ENCODE results near the gene INSIG1.

The INSIG1 gene

GRCh38 chr7:155286686-155287085, 11.0 kb upstream of the INSIG1 start:
- Histone ChIP-seq H3K36me3 (ENCODE audit: insufficient read depth) (no peaks in the 10 kb centered on the region), H3K9ac (no peak overlapping the region), H4K20me1 (ENCODE audit: insufficient read depth) (no peaks in the 10 kb centered on the region), H3K79me2 (ENCODE audit: insufficient read depth, low read depth) (no peaks in the 10 kb centered on the region), H3K27me3 (ENCODE audit: insufficient read depth, low read depth) (no peaks in the 10 kb centered on the region), H3K4me1 (ENCODE audit: low read depth, poor library complexity, severe bottlenecking) (peaks cover 35% of the 10 kb centered on the region), H3K4me3 (IDR thresholded peaks at IDR 0.05; ENCODE audit: insufficient read depth, low read depth, low read length) (no peak overlapping the region), H3K27ac (no peak overlapping the region), H3K4me2 (no peak overlapping the region), H2AFZ (ENCODE audit: low read depth) (no peak overlapping the region)
- TF ChIP-seq CTCF (conservative IDR thresholded peaks at IDR 0.05; ENCODE audit: low read depth, low read length) = no peak

- H4K20me1 ChIP-seq (ENCODE audit: insufficient read depth) = no peaks in the 10 kb centered on the region
- H3K36me3 ChIP-seq (ENCODE audit: insufficient read depth) = no peaks in the 10 kb centered on the region
- no peak overlapping the region for H3K27ac ChIP-seq
- no peak overlapping the region for H3K4me2 ChIP-seq
- H3K9ac ChIP-seq = no peak overlapping the region
- H3K27me3 ChIP-seq (ENCODE audit: insufficient read depth, low read depth) = no peaks in the 10 kb centered on the region
- peaks cover 30% of the 10 kb centered on the region for H3K4me1 ChIP-seq (ENCODE audit: low read depth, poor library complexity, severe bottlenecking)
- no peak overlapping the region for H3K4me3 ChIP-seq (IDR thresholded peaks at IDR 0.05; ENCODE audit: insufficient read depth, low read depth, low read length)
- no peak for TF ChIP-seq CTCF (conservative IDR thresholded peaks at IDR 0.05; ENCODE audit: low read depth, low read length)
- no peaks in the 10 kb centered on the region for H3K79me2 ChIP-seq (ENCODE audit: insufficient read depth, low read depth)
- H2AFZ ChIP-seq (ENCODE audit: low read depth) = no peak overlapping the region
Observed at GRCh38 chr7:155287284-155287935, 10.3 kb upstream of the INSIG1 start.

GRCh38 chr7:155288055-155288454, 9.6 kb upstream of the INSIG1 start:
- Histone ChIP-seq H3K27me3 (ENCODE audit: insufficient read depth, low read depth) (no peaks in the 10 kb centered on the region), H3K4me1 (ENCODE audit: low read depth, poor library complexity, severe bottlenecking) (peaks cover 23% of the 10 kb centered on the region), H3K36me3 (ENCODE audit: insufficient read depth) (no peaks in the 10 kb centered on the region), H3K79me2 (ENCODE audit: insufficient read depth, low read depth) (no peaks in the 10 kb centered on the region), H3K4me2 (no peak overlapping the region), H2AFZ (ENCODE audit: low read depth) (no peak overlapping the region), H3K4me3 (IDR thresholded peaks at IDR 0.05; ENCODE audit: insufficient read depth, low read depth, low read length) (no peak overlapping the region), H3K27ac (no peak overlapping the region), H4K20me1 (ENCODE audit: insufficient read depth) (no peaks in the 10 kb centered on the region), H3K9ac (no peak overlapping the region)
- no peak for TF ChIP-seq CTCF (conservative IDR thresholded peaks at IDR 0.05; ENCODE audit: low read depth, low read length)

GRCh38 chr7:155289107-155289506, 8.6 kb upstream of the INSIG1 start:
- TF ChIP-seq CTCF (conservative IDR thresholded peaks at IDR 0.05; ENCODE audit: low read depth, low read length) = no peak
- Histone ChIP-seq H4K20me1 (ENCODE audit: insufficient read depth) (no peaks in the 10 kb centered on the region), H3K4me2 (no peak overlapping the region), H3K9ac (no peak overlapping the region), H2AFZ (ENCODE audit: low read depth) (no peak overlapping the region), H3K4me3 (IDR thresholded peaks at IDR 0.05; ENCODE audit: insufficient read depth, low read depth, low read length) (no peak overlapping the region), H3K27me3 (ENCODE audit: insufficient read depth, low read depth) (no peaks in the 10 kb centered on the region), H3K4me1 (ENCODE audit: low read depth, poor library complexity, severe bottlenecking) (peaks cover 13% of the 10 kb centered on the region), H3K27ac (no peak overlapping the region), H3K79me2 (ENCODE audit: insufficient read depth, low read depth) (no peaks in the 10 kb centered on the region), H3K36me3 (ENCODE audit: insufficient read depth) (no peaks in the 10 kb centered on the region)
